HCT116 (cell line): Measurements from ENCODE around the gene ABCA1. TPM values are rescaled to one million over a fixed set of nuclear protein-coding genes. Genes with fewer than 3 reads are reported as not detected.

Experiments
- ATAC-seq: fragments of 200-7000 bp; cut with Tn5 transposase; 2 replicates; pipeline ENCODE4 v1.9.1; 2020; ENCODE audit warnings: mild to moderate bottlenecking, moderate library complexity
- BruUV-seq: library from RNA; stranded (reverse); fragments of 400-500 nt; replicated peaks from 2 replicates; lab custom pipeline; 2021; lab: Mats Ljungman, UMichigan
- CTCF ChIA-PET: fragments of 300-600 bp; sonication (Branson Sonifier 250); formaldehyde crosslinking; loops from one replicate; lab custom pipeline; 2021; ENCODE audit warnings: antibody characterized with exemption; lab: Charles Lee
- POLR2A ChIA-PET: fragments of 300-600, 350-600 bp; sonication (Branson Sonifier 250); formaldehyde crosslinking; loops from one replicate; lab custom pipeline; 2021; ENCODE audit warnings: antibody characterized with exemption; lab: Charles Lee
- RAD21 ChIA-PET, 2 experiments: fragments of 300-600 bp; sonication (Branson Sonifier 250); formaldehyde crosslinking; loops; one replicate each; lab custom pipeline; 2023; ENCODE audit warnings: low total read pairs in 2 of 2; ENCODE audit not compliant: uncharacterized antibody in 2 of 2, unreplicated experiment in 2 of 2, low non-redundant PET in 1 of 2; lab: Charles Lee
- DNase-seq: peaks from one replicate; pipeline ENCODE4 v3.0.0-alpha.2; 2010; ENCODE audit warnings: low read depth, low spot score
- H2AFZ ChIP-seq: fragments of 200-600 bp; shearing (Covaris generic), sonication (generic); 2 replicates; pipeline ENCODE4 v1.6.1; 2017; ENCODE audit warnings: low read depth, mixed run types, mixed read lengths, antibody characterized with exemption, low read length; ENCODE audit not compliant: poor library complexity, severe bottlenecking
- H3K27ac ChIP-seq: 2 replicates; pipeline ENCODE4 v1.5.1; 2012; ENCODE audit warnings: low read depth, low read length
- H3K27me3 ChIP-seq: fragments of 200-600 bp; sonication (generic); 2 replicates; pipeline ENCODE4 v1.6.1; 2016; ENCODE audit warnings: mixed run types, low read length, mixed read lengths; ENCODE audit not compliant: insufficient read depth
- H3K36me3 ChIP-seq, 2 experiments: fragments of 200-500 bp in 1 of 2; fragments of 200-600 bp in 1 of 2; sonication (Bioruptor generic) in 1 of 2; sonication (generic) in 1 of 2; 2 replicates each; pipeline versions ENCODE4 v1.5.1 to v1.6.1; 2014 to 2016; ENCODE audit warnings: low read length in 2 of 2, inconsistent platforms in 1 of 2, mixed read lengths in 1 of 2, mixed run types in 1 of 2; ENCODE audit not compliant: insufficient read depth in 2 of 2, control insufficient read depth in 1 of 2
- H3K4me1 ChIP-seq, 2 experiments: fragments of 200-600 bp in 1 of 2; sonication (generic) in 1 of 2; 2 replicates each; pipeline versions ENCODE4 v1.5.1 to v1.6.1; 2012 to 2017; ENCODE audit warnings: low read length in 2 of 2, inconsistent platforms in 1 of 2, mild to moderate bottlenecking in 1 of 2, mixed read lengths in 1 of 2, mixed run types in 1 of 2, moderate library complexity in 1 of 2; ENCODE audit not compliant: insufficient read depth in 2 of 2, control insufficient read depth in 1 of 2
- H3K4me2 ChIP-seq: fragments of 200-600 bp; sonication (generic); 2 replicates; pipeline ENCODE4 v1.6.1; 2017; ENCODE audit warnings: mixed run types, low read length, mixed read lengths
- H3K4me3 ChIP-seq, 2 experiments: fragments of 200-600 bp in 1 of 2; sonication (generic) in 1 of 2; replicated peaks in 1 of 2; 2 replicates each; pipeline ENCODE4 v1.5.1; 2011 to 2016; ENCODE audit warnings: low read length in 2 of 2, control low read depth in 1 of 2, low read depth in 1 of 2, mild to moderate bottlenecking in 1 of 2, mixed read lengths in 1 of 2, mixed run types in 1 of 2
- H3K79me2 ChIP-seq: fragments of 200-600 bp; sonication (generic); 2 replicates; pipeline ENCODE4 v1.6.1; 2017; ENCODE audit warnings: mild to moderate bottlenecking, mixed run types, low read length, moderate library complexity, mixed read lengths; ENCODE audit not compliant: insufficient read depth
- H3K9ac ChIP-seq: fragments of 200-600 bp; sonication (generic); 2 replicates; pipeline ENCODE4 v1.6.1; 2016; ENCODE audit warnings: low read length, mixed read lengths
- H3K9me2 ChIP-seq: fragments of 200-600 bp; sonication (generic), shearing (Covaris generic); 2 replicates; pipeline ENCODE4 v1.6.1; 2017; ENCODE audit warnings: mixed run types, mild to moderate bottlenecking, moderate library complexity; ENCODE audit not compliant: insufficient read depth
- H3K9me3 ChIP-seq, 2 experiments: fragments of 200-500 bp in 1 of 2; fragments of 200-600 bp in 1 of 2; sonication (Bioruptor generic) in 1 of 2; sonication (generic) in 1 of 2; 2 replicates each; pipeline ENCODE4 v1.6.1; 2014 to 2017; ENCODE audit warnings: low read length in 2 of 2, mixed read lengths in 2 of 2, inconsistent platforms in 1 of 2, low read depth in 1 of 2, mild to moderate bottlenecking in 1 of 2, mixed run types in 1 of 2, moderate library complexity in 1 of 2; ENCODE audit not compliant: control insufficient read depth in 1 of 2, insufficient read depth in 1 of 2
- H4K20me1 ChIP-seq: fragments of 200-600 bp; sonication (generic), shearing (Covaris generic); 2 replicates; pipeline ENCODE4 v1.6.1; 2017; ENCODE audit warnings: mixed run types, mild to moderate bottlenecking, moderate library complexity; ENCODE audit not compliant: insufficient read depth
- ELF1 ChIP-seq: IDR thresholded peaks from 2 replicates; pipeline ENCODE4 v1.6.1; 2012; ENCODE audit warnings: low read depth, borderline replicate concordance
- EZH2 ChIP-seq: fragments of 200-600 bp; sonication (generic); IDR thresholded peaks from 2 replicates; pipeline ENCODE4 v1.6.1; 2017; ENCODE audit warnings: antibody characterized with exemption, mixed run types
- MAX ChIP-seq: IDR thresholded peaks from 2 replicates; pipeline ENCODE4 v1.6.1; 2012
- RAD21 ChIP-seq: IDR thresholded peaks from 2 replicates; pipeline ENCODE4 v1.6.1; 2012; ENCODE audit warnings: low read depth, mild to moderate bottlenecking
- ZBTB33 ChIP-seq: IDR thresholded peaks from 2 replicates; pipeline ENCODE4 v1.6.1; 2011; ENCODE audit warnings: mild to moderate bottlenecking, low read length, moderate library complexity; ENCODE audit not compliant: insufficient replicate concordance; ENCODE audit errors: extremely low read depth
- ZNF274 ChIP-seq: fragments of 200-500 bp; sonication (Bioruptor generic); IDR thresholded peaks from 2 replicates; pipeline ENCODE4 v1.6.1; 2014; ENCODE audit warnings: mild to moderate bottlenecking, low read depth, low read length, inconsistent platforms
- intact Hi-C: fragments of 100-400 bp; cut with micrococcal nuclease; formaldehyde crosslinking; loops from 2 replicates; pipeline ENCODE4 v1.10.0; 2022
- total RNA-seq: library from RNA; stranded (reverse); gene quantifications from one replicate; pipeline ENCODE4 v1.2.1, GENCODE V29; 2021; ENCODE audit not compliant: unreplicated experiment

The ABCA1 gene
- total RNA-seq, 1 experiment from 2014 or later, result 0.89 TPM

GRCh38 chr9:104787306-104788015 lies 140.5 kb downstream of the ABCA1 start:
- no peak overlapping the region for H3K9ac ChIP-seq
- H3K9me2 ChIP-seq, result no peaks in the 10 kb centered on the region
- no TSS peak for BruUV-seq
- intact Hi-C loops, result loop anchor here (10.0 kb wide), 1 partner anchor 747 kb away; no protein-coding TSS in a partner anchor
- no peaks in the 10 kb centered on the region for H3K4me1 ChIP-seq
- H3K36me3 ChIP-seq, result no peaks in the 10 kb centered on the region
- TF ChIP-seq ZNF274 (no peak), ZBTB33 (no peak), MAX (no peak), RAD21 (no peak), EZH2 (no peak), ELF1 (no peak)
- H3K79me2 ChIP-seq, result no peaks in the 10 kb centered on the region
- DNase-seq, result no peak
- H3K27ac ChIP-seq, result no peak overlapping the region
- ChIA-PET CTCF (interaction anchor here (0.6 kb wide), 1 partner anchor 369 kb away, joined by 3 read pairs; no protein-coding TSS in a partner anchor), RAD21 (no interaction called here), POLR2A (no interaction called here)
- H4K20me1 ChIP-seq, result no peaks in the 10 kb centered on the region
- no peak overlapping the region for H2AFZ ChIP-seq
- no peaks in the 10 kb centered on the region for H3K9me3 ChIP-seq
- no peak for ATAC-seq
- H3K4me2 ChIP-seq, result no peak overlapping the region
- H3K27me3 ChIP-seq, result no peaks in the 10 kb centered on the region
- no peak overlapping the region for H3K4me3 ChIP-seq
